GM12878 (cell line): ENCODE results near the gene PHAF1. TPM values are rescaled to one million over a fixed set of nuclear protein-coding genes. Genes with fewer than 3 reads are reported as not detected.

Source experiments
- BACH1 ChIP-seq: fragments of 450-650 bp; IDR thresholded peaks from 2 replicates; pipeline ENCODE4 v1.6.1; 2017; ENCODE audit warnings: mild to moderate bottlenecking, borderline replicate concordance
- BHLHE40 ChIP-seq, 2 experiments: fragments of 450-650 bp in 1 of 2; IDR thresholded peaks; 2 replicates each; pipeline ENCODE4 v1.6.1; 2011 to 2017; ENCODE audit warnings: low read depth in 2 of 2, borderline replicate concordance in 1 of 2, improper control_type of control experiment in 1 of 2, low read length in 1 of 2, mild to moderate bottlenecking in 1 of 2
- ETV6 ChIP-seq, 2 experiments: fragments of 450-650 bp in 1 of 2; IDR thresholded peaks in 1 of 2; conservative IDR thresholded peaks in 1 of 2; 2 replicates each; pipeline ENCODE4 v1.6.1; 2014; ENCODE audit warnings: antibody characterized with exemption in 1 of 2, borderline replicate concordance in 1 of 2, low read depth in 1 of 2, mild to moderate bottlenecking in 1 of 2, moderate library complexity in 1 of 2
- KLF5 ChIP-seq: fragments of 450-650 bp; IDR thresholded peaks from 2 replicates; pipeline ENCODE4 v1.6.1; 2014; ENCODE audit warnings: mild to moderate bottlenecking; ENCODE audit not compliant: partially characterized antibody
- NFYB ChIP-seq: IDR thresholded peaks from 2 replicates; pipeline ENCODE4 v1.6.1; 2011; ENCODE audit warnings: low read depth, mild to moderate bottlenecking, low read length, improper control_type of control experiment, moderate library complexity; ENCODE audit not compliant: insufficient read depth
- NR2F1 ChIP-seq: fragments of 450-650 bp; conservative IDR thresholded peaks from 2 replicates; pipeline ENCODE4 v1.6.1; 2017; ENCODE audit warnings: mild to moderate bottlenecking
- POLR2AphosphoS2 ChIP-seq: IDR thresholded peaks from 2 replicates; pipeline ENCODE4 v1.6.1; 2011; ENCODE audit warnings: low read depth, mild to moderate bottlenecking, low read length, improper control_type of control experiment, moderate library complexity
- RAD51 ChIP-seq: fragments of 450-650 bp; IDR thresholded peaks from 2 replicates; pipeline ENCODE4 v1.6.1; 2016; ENCODE audit warnings: moderate library complexity, mild to moderate bottlenecking, inconsistent platforms
- RBBP5 ChIP-seq: fragments of 200-600 bp; sonication (generic); conservative IDR thresholded peaks from 2 replicates; pipeline ENCODE4 v1.6.1; 2016
- SRF ChIP-seq, 2 experiments: IDR thresholded peaks; 2 replicates each; pipeline ENCODE4 v1.6.1; 2011; ENCODE audit warnings: low read depth in 2 of 2, low read length in 2 of 2, mild to moderate bottlenecking in 1 of 2, moderate library complexity in 1 of 2
- YBX1 ChIP-seq: fragments of 450-650 bp; IDR thresholded peaks from 2 replicates; pipeline ENCODE4 v1.6.1; 2016; ENCODE audit warnings: antibody characterized with exemption
- ZNF384 ChIP-seq: IDR thresholded peaks from 2 replicates; pipeline ENCODE4 v1.6.1; 2012; ENCODE audit warnings: low read depth, mild to moderate bottlenecking, low read length, improper control_type of control experiment, borderline replicate concordance
- polyA plus RNA-seq, 11 experiments: library from polyadenylated mRNA; depleted of rRNA in 4 of 11; unstranded in 6 of 11; stranded (reverse) in 5 of 11; fragments of >200 nt; fragmentation: Nextera tagmentation in 4 of 11; fragmentation: Illumina TruSeq in 1 of 11; extraction: Ambion mirVana in 4 of 11; extraction: Trizol in 1 of 11; gene quantifications; 1 replicate in 1 of 11; 2 replicates in 10 of 11; pipeline versions ENCODE4 v1.2.1 to v1.2.3, GENCODE V29; 2011 to 2016; ENCODE audit warnings: inconsistent platforms in 2 of 11, missing spikeins in 2 of 11, low read depth in 1 of 11
- total RNA-seq, 4 experiments: library from RNA; depleted of rRNA in 3 of 4; stranded (reverse); fragments of >200 nt in 3 of 4; fragmentation: Illumina TruSeq in 1 of 4; extraction: Trizol in 1 of 4; gene quantifications; 2 replicates each; pipeline versions ENCODE4 v1.2.1 to v1.2.3, GENCODE V29; 2013 to 2021
- TF ChIP-seq, protein P1 (sequence below): fragments of 450-650 bp; IDR thresholded peaks from 2 replicates; pipeline ENCODE4 v1.6.1; 2017; ENCODE audit warnings: mild to moderate bottlenecking, moderate library complexity

The PHAF1 gene
- total and polyA plus RNA-seq, 10 of the 15 experiments (the other 5 are each of a cell fraction or from before 2014, with no cell fraction given), result 4.5 to 20.9 (median 14.9) TPM

DNA sequence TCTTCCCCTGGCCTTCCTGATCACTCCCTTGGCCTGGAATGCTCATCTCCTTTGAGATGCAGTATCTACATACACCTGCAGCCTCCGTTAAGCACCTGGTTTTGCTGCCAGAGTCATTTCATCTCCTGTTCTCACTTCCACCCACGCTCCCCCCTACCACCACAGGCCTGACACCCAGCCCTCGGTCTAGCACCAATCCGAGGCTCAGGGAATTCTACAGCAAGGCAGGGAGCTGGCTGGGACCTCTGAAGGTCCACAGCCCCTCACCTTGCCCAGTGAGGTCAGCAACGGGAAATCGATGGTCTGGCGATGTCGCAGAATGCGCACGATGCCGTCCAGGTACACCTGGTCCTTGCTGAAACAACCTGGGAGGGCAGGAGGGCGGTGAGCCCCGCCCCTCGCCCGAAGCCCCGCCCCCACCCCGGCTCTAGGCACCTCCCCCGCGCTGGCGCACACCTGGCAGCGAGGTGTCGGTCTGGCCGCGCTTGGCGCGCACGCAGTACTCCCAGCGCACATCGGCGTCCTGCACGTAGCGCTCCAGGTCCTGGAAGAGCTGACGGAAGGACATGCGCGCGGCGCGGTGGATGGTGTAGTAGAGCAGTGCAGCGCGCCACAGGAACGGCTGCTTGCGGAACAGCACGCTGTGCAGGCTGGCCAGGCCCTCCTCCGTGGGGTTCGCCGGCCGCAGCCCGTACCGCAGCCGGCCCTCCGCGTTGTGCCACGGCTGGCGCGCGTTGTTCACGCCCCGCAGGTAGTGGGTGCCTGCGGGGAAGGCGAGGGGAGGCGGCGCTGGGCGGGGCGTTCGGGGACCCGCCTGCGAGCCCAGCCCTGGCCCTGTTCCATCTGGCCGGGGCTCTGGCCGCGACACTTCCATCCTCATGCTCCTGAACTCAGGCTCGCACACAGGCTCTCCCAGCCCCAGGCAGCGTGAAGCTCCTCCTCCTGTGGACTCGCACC lies 68.3 kb downstream of the PHAF1 start (continued):
- TF ChIP-seq POLR2AphosphoS2 (peak; percentile 41; the same call in 1 of the 2 replicates), ETV6 (conservative IDR thresholded peaks at IDR 0.05 in 1 of 2, IDR thresholded peaks at IDR 0.05 in 1 of 2; ENCODE audit: borderline replicate concordance in 1 of 2, low read depth in 1 of 2) (no peak), RBBP5 (no peak), KLF5 (no peak), RAD51 (no peak), SRF (IDR thresholded peaks at IDR 0.05; ENCODE audit: low read depth in 2 of 2, low read length in 2 of 2) (no peak), NFYB (no peak), BHLHE40 (IDR thresholded peaks at IDR 0.05; ENCODE audit: borderline replicate concordance in 1 of 2, low read depth in 2 of 2, low read length in 1 of 2) (peak in 1 of 2 experiments; percentile 35; a peak in 1 of 4 replicates), BACH1 (peak; percentile 44; the same call in 1 of the 2 replicates), YBX1 (no peak), NR2F1 (no peak), ZNF384 (no peak)
- TF ChIP-seq, protein P1, sequence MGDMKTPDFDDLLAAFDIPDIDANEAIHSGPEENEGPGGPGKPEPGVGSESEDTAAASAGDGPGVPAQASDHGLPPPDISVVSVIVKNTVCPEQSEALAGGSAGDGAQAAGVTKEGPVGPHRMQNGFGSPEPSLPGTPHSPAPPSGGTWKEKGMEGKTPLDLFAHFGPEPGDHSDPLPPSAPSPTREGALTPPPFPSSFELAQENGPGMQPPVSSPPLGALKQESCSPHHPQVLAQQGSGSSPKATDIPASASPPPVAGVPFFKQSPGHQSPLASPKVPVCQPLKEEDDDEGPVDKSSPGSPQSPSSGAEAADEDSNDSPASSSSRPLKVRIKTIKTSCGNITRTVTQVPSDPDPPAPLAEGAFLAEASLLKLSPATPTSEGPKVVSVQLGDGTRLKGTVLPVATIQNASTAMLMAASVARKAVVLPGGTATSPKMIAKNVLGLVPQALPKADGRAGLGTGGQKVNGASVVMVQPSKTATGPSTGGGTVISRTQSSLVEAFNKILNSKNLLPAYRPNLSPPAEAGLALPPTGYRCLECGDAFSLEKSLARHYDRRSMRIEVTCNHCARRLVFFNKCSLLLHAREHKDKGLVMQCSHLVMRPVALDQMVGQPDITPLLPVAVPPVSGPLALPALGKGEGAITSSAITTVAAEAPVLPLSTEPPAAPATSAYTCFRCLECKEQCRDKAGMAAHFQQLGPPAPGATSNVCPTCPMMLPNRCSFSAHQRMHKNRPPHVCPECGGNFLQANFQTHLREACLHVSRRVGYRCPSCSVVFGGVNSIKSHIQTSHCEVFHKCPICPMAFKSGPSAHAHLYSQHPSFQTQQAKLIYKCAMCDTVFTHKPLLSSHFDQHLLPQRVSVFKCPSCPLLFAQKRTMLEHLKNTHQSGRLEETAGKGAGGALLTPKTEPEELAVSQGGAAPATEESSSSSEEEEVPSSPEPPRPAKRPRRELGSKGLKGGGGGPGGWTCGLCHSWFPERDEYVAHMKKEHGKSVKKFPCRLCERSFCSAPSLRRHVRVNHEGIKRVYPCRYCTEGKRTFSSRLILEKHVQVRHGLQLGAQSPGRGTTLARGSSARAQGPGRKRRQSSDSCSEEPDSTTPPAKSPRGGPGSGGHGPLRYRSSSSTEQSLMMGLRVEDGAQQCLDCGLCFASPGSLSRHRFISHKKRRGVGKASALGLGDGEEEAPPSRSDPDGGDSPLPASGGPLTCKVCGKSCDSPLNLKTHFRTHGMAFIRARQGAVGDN, result no peak
